Midbrain (tissue), 1 donor: ENCODE measurements around the gene ROS1.
A peak's percentile ranks its signal among the peaks of the same experiment; 100 is the strongest.
"Not testable (repeated sequence)": the region's sequence is repeated elsewhere in the genome, so short reads cannot be mapped to it uniquely, and the experiment has no call there.

Experiments used
- DNase-seq: peaks from one replicate; lab custom pipeline; 2025; lab: John Stamatoyannopoulos, UW

Gene ROS1

DNA sequence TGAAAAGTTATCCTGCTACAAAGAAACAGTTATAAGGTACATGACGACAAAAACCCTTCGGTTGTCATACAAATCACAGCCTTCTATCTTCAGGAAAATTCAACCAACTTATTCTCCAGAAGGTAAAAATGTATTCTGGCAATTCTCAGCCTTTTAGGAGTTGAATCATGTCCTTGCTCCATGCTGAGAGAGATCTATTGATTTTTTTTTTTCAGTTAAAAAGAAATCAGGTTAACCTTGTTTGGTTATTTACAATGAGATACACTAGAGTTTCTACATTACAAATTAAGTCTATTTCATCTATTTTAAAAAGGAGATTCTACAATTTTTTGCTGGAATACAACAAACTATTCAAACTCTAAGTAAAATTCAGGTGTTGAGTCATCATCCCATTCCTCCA is 45.4 kb downstream of the ROS1 start:
- no peak for DNase-seq

DNA sequence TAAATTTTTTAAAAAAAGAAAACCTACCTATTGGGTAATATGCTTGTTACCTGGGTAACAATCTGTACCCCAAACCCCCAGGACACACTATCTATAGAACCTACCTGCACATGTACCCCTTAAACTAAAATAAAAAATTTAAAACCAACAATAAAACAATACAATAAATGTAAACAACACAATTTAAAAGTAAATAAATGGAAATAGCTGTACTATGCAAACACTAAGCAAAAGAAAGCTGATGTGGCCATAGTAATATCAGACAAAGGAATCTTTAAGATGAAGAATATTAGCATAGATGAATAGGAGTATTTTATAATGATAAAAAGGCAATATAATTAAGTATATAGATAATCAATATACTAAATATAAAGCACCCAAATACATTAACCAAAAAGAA is 50.3 kb downstream of the ROS1 start:
- no peak for DNase-seq

DNA sequence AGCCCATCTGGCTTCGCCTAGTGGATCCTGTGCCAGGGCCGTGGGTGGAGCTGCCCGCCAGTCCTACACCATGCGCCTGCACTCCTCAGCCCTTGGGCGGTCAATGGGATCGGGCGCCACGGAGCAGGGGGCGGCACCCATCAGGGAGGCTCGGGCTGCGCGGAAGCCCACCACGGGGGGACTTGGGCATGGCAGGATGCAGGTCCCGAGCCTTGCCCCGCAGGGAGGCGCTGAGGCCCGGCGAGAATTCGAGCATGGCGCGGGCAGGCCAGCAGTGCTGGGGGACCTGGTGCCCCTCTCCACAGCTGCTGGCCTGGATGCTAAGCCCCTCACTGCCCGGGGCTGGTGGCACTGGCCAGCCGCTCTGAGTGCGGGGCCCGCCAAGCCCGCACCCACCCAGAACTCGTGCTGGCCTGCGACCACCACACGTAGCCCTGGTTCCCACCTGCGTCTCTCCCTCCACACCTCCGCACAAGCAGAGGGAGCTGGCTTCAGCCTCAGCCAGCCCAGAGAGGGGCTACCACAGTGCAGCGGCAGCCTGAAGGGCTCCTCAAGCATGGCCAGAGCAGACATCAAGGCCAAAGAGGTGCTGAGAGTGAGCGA is 52.4 kb downstream of the ROS1 start:
- DNase-seq, result no peak

DNA sequence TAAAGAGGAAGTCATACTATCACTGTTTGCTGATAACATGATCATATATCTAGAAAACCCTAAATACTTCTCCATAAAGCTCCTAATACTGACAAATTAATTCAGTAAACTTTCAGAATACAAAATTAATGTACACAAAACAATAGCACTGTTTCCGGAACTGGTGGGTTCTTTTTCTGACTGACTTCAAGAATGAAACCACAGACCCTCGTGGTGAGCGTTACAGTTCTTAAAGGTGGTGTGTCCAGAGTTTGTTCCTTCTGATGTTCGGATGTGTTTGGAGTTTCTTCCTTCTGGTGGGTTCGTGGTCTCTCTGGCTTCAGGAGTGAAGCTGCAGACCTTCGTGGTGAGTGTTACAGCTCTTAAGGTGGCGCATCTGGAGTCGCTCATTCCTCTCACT is 53.5 kb downstream of the ROS1 start:
- DNase-seq, result not testable (repeated sequence)

DNA sequence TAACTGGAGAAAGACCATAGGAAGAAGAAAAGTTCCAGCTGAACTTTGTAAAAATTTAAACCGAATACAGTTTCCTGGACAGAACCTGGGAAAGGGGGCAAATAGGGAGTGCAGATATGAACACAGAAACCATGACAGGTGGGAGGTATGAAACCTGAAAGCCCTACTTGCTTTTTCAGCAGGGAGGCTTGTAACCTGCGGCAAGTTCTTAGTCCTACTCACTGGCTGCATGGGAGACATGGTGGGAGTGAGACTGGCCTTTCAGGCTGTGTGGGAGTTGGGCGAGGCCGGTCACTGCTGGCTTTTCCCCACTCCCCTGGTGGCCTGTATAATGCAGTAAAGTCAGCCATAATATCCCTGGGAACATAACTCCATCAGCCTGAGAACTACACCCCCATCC is 54.2 kb downstream of the ROS1 start:
- no peak for DNase-seq

DNA sequence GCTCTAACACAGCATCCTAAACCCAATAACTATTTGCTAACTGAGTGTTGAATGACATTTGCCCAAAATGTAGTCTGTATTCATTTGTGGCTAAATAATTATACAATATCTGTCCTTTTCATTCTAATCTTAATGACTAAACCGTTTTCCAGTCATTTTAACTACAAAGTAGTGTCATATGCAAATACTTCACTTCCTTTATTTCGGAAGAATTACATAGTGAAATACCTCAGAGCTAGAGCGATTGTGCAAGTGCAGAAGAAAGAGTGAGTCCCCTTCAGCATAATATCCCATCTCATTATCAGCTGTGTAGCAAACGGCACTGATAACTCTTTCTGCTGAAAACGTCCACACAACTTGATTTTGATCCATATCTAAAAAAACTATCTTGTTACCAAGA is 66.2 kb downstream of the ROS1 start:
- DNase-seq, result no peak

DNA sequence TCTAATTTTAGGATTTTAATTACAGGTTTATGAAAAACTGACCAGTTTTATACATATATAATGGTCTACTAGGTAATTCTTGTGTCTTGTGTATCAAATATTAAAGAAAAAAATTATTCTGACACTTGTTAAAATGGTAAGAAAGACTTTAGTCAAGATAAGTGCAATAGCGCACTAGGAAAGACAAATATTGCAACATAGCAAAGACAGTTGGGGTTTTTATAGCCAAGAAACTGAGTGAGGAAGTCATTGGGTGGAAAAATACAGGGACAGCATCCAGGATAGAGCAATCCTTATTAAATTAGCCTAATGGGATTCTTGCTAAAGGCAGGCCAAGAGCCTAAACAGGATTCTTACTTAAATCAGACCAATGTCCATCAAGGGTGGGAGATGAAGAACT is 71.1 kb downstream of the ROS1 start:
- no peak for DNase-seq

DNA sequence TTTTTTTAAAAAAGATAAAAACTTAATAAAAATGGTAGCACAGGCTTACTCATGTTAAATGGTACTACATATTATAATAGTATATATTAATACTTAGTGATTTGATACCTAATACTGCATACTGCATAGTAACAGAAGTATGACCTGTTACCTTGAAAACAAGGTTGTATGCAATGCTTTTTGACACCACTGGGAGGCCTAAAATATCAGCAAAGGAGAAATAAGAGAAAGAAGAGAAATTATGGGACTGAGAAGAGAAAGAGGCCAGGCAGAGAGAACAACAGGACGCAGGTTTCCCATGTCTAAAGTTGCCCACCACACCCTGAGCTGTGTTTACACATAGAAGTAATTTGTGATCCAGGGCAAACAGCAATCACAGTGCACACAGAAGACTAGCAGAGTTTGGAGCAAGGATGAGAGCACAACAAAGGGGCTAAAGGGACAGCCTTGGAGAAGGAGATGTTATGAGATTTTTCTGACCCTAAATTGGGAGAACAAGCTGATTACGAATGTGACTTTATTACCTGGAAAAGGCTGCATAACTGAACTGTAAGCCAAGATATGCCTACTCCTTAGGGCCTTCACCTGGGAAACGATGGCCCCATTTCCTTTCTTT is 73.2 kb downstream of the ROS1 start:
- DNase-seq, result no peak

DNA sequence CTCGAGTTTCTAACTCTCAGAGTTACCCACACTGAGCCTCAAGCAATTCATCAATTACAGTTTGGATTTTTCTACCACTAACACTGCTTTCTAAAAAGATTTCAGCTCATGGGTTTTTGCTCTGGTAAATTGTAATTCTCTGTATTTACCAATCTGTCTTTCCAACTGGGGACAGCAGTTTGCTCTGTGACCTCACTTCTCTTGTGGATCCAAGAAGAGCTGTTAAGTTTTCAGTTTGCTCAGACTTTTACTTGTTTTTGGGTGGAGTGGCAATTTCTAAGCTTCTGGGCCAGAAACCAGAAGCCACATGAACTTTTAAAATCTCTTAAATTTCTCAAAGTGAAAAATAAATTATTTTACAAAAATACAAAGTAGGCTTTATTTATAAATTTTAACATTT is 74.2 kb downstream of the ROS1 start:
- DNase-seq, result no peak

DNA sequence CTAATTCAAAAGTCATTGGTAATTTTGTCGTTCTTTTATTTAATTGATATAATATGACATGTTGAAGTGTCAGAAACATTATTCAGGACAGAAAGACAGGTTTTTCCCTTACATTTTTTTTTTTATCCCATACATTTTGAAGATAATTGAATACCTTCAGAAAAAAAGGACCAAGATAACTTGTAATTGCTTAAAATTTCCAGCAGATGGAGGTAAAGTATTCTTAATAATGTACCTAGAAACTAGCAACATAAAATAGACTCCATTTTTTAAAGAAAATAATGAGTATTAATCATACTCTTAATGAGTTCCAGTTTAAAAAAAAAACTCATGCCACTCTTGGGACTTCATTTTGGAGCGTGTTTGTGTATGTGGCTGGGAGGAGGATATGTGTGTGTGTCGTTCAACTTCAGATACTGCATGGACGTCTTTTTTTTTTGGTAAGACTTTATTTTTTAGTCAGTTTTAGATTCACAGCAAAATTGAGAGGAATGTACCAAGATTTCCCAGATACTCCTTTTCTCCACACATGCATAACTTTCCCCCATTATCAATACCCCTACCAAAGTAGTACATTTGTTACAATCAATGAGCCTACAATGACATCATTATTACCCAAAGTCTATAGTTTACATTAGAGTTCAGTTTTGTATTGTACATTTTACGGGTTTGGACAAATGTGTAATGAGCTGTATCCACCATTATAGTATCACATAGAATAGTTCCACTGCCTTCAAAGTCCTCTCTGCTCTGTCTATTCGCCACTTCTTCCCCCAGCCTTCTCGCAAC is 79.4 kb downstream of the ROS1 start:
- peak; percentile 8 for DNase-seq

DNA sequence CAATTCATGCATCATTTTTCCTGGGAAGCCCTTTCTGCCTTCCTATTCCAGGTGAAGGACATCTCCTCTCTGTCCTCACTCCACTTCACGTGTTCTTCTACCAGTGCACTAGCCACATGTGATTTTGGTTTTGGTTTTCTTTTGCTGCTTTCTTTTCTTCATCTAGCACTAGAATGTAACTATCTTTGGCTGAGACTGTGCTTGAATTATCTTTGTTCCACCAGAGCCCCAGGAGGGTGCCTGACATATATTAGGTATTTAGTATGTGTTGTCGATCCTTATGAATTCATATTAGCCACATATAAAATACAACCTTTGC is 80.5 kb downstream of the ROS1 start:
- no peak for DNase-seq

DNA sequence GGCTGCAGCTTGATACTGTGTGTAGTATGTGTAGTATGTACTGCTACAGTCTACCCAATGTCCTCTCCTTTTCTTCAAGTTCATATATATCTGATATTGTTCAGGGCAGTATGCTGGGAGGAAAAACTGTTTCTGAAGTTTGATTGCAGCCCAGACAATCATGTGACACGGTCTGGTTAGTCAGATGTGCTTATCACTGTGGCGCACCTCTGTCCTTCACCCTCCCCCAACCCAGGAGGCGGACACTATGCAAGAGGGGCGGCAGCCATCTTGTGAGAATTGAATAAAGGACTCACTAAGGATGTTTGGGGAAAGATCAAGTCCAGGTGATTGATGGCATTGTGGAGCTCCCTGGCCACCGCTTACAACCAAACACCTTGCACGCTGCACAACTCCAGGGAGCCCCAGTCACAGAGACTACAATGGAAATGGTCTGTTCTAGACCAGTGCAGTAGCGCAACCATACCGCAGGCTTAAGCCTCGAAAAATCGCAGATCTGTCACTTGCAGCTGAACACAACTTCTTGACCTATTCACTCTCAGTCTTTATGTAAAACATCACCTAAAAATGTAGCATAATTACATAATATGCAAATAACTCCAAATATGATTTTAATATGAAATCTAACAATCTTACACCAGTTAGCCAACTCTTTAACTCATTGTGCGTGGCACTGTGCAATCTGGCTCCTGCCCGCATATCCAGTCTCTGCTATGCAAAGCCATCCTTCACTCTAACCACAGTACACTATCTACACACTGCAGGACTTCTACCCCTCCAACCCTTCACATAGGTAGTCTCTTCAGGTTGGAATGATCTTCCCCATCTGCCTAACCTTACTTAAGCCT is 81.1 kb downstream of the ROS1 start:
- no peak for DNase-seq

DNA sequence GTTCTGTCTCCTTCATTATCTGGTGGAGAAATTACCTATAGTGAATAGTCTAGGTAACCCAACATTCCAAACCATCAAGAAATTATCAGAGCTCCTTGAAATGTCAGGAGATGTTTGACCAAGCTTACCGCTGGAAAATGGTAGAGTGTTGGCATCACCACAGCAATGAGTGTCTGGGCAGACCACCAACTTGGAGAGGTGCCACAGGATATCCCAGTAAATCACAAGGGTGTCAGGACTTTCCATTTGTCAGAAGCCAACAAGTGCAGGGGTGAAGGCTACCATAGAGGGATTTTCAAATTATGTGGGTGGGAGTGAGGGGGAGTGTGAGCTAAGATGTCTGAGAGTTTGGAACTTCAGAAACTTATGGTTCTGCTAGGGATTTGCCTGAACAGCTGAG is 87.2 kb downstream of the ROS1 start:
- no peak for DNase-seq

DNA sequence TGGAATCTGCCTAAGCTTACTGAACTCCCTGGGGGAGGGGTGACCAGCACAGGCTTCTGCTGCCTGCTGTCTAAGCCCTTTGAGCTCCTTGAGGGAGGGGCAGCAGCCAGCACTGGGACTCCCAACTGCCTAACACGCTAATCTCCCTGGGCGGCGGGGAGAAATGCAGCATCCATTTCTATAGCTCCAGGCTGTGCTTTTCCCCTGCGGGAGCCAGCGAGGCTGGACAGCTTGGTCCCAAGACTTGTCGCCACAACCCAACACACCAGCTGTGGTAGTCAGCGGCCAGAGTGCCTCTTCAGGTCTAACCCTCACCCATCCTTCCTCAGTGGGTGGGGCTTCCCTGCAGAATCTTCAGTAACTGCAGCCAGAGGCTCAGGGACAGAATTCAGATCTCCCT is 95.8 kb downstream of the ROS1 start:
- DNase-seq, result no peak

DNA sequence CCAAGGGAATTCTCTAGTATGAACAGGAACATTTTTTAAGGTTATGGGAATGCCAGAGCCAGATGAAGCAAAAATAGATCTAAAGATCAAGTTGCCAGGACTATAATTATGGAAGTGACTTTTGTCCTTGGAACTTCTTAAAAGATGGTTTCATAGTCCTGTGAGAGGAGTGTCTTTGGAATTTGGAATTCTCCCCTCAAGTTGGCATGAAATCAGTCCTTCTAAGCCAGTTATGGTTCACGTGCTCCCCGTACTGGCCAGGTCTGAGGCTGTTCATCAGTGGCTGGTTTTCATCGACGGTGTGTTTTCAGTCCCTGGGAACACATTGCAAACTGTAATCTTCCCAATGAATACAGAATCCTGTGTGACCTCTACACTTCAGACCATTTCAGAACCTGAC is 97.2 kb downstream of the ROS1 start:
- DNase-seq, result no peak

DNA sequence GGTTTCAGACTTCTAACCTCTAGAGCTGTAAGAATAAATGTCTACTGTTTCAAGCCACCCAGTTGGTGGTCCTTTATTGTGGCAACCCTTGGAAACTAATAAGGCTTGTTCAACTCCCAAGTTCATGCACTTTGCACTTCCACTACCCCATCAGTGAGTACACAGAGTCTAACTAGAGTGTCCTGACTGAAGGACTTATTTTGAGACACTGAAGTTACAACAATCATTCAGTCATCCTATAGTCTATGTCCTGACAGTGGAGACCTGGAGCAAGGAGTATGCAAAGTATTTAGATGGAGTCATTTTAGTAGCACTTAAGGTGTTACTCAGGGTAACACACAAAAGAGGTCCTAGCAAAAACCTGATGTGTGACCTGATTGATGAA is 97.7 kb downstream of the ROS1 start:
- DNase-seq, result no peak

DNA sequence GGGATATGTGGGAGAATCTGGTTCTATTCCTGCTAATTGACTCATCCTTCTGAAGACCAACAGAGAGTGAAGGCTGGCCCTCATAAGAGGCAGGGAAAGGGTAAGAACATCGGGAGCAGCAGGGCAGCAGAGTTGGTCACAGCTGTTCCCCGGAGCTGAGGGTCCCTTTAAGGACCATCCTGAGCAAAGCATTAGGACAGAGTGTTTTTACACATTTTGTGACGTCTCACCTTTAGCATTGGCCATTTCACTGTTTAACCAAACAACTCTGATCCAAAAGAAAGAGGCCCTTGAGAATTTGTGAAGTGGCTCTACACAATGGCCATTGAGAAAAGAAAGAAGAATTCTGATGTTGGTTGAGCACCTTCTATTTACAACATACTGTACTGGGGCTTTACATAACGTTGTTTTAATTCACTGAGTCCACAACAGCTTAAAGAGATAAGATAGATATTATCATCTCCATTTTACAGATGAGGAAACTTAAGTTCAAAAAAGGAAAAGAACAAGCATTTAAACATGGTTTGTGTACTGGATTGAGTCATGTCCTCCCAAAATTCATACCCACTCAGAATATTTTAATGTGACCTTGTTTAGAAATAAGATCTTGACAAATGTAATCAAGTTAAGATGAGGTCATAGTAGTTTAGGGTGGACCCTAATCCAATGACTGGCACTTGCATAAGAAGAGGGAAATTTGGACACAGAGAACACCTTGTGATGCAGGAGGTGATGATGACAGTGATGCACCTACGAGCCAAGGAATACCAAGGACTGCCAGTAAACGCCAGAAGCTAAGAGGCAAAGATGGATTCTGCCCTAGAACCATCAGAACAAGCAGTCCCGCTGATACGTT is 98.4 kb downstream of the ROS1 start:
- no peak for DNase-seq

DNA sequence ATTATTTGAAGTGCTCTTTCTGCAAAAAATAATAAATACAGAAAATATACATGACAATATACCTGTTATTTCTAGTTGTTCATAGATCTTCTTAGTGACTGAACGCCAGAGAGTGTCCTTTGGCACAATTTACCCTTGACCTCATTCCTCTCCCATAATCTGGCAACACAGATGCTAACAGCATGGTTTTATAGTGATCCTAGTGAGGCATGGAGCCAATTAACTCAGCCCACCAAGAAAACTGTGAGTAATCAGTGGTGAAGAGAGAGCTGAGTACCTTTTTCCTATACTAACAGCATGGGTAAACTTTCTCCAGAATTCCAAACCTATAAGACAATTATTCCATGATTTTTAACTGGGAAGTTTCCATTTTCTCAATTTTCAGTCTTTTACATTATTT is 99.3 kb downstream of the ROS1 start:
- DNase-seq, result no peak

DNA sequence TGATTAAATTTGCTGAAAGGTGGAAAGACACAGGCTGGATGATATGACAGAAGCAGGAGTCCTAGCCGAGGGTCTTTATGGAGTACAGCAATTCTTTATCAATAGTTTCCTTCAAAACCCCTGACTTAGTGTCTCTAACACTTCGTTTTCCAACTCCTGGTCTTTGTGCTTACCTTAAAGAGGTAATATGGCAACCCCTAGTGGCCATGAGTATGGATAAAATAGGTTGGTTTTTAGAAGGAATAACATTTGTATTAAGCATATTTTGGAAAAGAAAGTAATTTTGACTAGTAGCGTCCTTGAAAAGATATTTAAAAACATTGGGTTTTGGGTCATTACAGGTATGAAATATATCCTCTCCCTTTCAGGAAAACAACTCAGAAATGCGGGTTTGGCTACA is 108.5 kb downstream of the ROS1 start:
- DNase-seq, result no peak

DNA sequence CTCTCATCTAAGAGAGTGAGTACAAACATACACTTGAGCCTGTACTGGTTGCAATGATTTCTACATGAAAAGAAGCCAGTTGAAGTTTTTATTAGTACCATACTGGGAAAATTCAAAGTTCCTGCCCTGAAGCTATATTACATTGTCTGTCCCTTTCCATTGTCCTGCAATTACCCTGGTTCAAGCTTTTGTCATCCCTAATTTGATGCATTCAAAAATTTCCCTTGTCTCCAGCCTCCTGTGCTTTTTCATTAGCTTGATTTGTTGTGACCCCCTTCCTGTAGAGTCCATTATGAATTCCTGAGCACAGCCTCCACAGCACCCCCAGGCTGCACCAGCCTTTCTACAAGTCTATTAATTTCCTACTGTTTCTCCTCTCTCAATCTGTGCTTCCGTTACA is 114.0 kb downstream of the ROS1 start:
- no peak for DNase-seq

DNA sequence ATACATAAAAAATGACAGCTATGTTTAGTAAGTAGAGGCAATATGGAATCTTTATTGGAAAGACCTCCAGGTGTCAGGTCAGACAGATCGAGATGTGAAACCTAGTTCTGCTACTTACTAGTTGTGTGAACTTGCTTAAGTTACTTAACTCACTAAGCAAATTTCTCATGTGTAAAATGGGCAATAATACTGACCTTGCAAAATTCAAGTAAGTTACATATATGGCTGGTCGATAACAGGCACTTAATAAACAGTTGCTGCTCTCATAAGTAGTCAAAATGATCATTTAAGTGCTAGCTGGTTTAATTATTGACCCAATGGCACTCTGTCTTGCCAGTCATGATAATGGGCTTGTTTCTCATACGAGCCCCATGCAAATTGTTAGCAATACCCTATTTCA is 114.4 kb downstream of the ROS1 start:
- DNase-seq, result no peak

DNA sequence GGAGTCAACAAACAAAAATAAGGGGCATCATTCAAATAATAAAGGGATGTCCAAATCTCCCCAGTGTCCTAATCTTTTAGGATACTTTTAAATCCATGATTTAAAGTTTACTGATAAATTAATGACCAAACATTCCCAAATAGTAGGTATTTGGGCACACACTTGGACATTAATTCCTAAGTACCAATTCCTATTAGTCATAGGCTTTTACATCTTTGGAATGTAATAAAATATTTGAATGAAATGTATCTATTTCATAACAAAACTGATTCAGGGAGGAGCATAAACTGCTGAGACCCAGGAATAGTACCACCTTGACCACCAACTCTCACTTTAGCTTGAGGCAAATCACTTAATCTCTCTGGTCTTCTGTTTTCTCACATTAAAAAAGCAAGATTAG is 116.1 kb downstream of the ROS1 start:
- DNase-seq, result no peak
